GM18498 (cell line): ENCODE data around the gene FAM83B.
"Not testable (repeated sequence)": the region's sequence is repeated elsewhere in the genome, so short reads cannot be mapped to it uniquely, and the experiment has no call there.

Experiments used
- ATAC-seq: cut with Tn5 transposase; IDR thresholded peaks from one replicate; pipeline ENCODE4 v1.9.1; 2021; ENCODE audit warnings: mild to moderate bottlenecking, moderate library complexity; ENCODE audit not compliant: unreplicated experiment

The FAM83B gene

GRCh38 chr6:54846243-54846856, at the start of gene FAM83B:
TSS of gene FAM83B (plus strand) at chr6:54846771. CDS start at chr6:54870247, 23,476 bp downstream.
- no peak for ATAC-seq

GRCh38 chr6:54796918-54797317, 49.7 kb upstream of the FAM83B start:
- not testable (repeated sequence) for ATAC-seq

GRCh38 chr6:54800050-54800600, 46.4 kb upstream of the FAM83B start:
- ATAC-seq, result no peak

GRCh38 chr6:54801244-54801643, 45.3 kb upstream of the FAM83B start:
- ATAC-seq, result no peak

- ATAC-seq, result no peak
Observed at GRCh38 chr6:54801669-54802068, 44.9 kb upstream of the FAM83B start.

GRCh38 chr6:54802775-54803634, 43.6 kb upstream of the FAM83B start:
- no peak for ATAC-seq

- ATAC-seq, result no peak
Observed at GRCh38 chr6:54805077-54805476, 41.5 kb upstream of the FAM83B start.

GRCh38 chr6:54810147-54810546, 36.4 kb upstream of the FAM83B start:
- no peak for ATAC-seq

- no peak for ATAC-seq
Observed at GRCh38 chr6:54813892-54814291, 32.7 kb upstream of the FAM83B start.

GRCh38 chr6:54817236-54817635, 29.3 kb upstream of the FAM83B start:
- ATAC-seq, result no peak

- ATAC-seq, result no peak
Observed at GRCh38 chr6:54817834-54818233, 28.7 kb upstream of the FAM83B start.

GRCh38 chr6:54824225-54824624, 22.3 kb upstream of the FAM83B start:
- ATAC-seq, result not testable (repeated sequence)

GRCh38 chr6:54827010-54827409, 19.6 kb upstream of the FAM83B start:
- no peak for ATAC-seq

- no peak for ATAC-seq
Observed at GRCh38 chr6:54830216-54830615, 16.4 kb upstream of the FAM83B start.

- no peak for ATAC-seq
Observed at GRCh38 chr6:54835176-54835575, 11.4 kb upstream of the FAM83B start.

GRCh38 chr6:54846857-54847674, 495 bp downstream of the FAM83B start:
- ATAC-seq, result no peak

GRCh38 chr6:54847799-54848597, 1.4 kb downstream of the FAM83B start:
- ATAC-seq, result no peak

- no peak for ATAC-seq
Observed at GRCh38 chr6:54850114-54850513, 3.5 kb downstream of the FAM83B start.

GRCh38 chr6:54856129-54856528, 9.6 kb downstream of the FAM83B start:
- ATAC-seq, result no peak

- ATAC-seq, result no peak
Observed at GRCh38 chr6:54860132-54860531, 13.6 kb downstream of the FAM83B start.
